ENCODE data around the gene RTN4RL1.

DNA sequence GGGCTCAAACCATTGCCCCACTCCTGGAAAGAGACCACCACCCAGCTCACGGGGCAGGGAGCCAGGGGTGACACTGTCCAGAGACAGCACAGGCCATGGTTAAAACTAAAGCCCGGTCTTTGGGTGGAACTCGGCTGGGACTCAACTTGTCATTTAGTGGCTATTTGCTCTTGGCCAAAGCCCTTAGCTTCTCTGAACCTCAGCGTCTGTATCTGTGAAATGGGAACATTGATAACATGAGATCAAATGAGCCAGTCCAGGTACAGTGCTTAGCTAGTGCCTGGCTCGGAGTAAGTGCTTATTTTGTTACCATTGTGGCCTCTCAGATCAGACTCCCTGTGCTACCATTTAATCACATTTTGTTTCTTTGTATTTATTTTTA lies 48.5 kb downstream of the RTN4RL1 start:
- TF ChIP-seq, protein P1, sequence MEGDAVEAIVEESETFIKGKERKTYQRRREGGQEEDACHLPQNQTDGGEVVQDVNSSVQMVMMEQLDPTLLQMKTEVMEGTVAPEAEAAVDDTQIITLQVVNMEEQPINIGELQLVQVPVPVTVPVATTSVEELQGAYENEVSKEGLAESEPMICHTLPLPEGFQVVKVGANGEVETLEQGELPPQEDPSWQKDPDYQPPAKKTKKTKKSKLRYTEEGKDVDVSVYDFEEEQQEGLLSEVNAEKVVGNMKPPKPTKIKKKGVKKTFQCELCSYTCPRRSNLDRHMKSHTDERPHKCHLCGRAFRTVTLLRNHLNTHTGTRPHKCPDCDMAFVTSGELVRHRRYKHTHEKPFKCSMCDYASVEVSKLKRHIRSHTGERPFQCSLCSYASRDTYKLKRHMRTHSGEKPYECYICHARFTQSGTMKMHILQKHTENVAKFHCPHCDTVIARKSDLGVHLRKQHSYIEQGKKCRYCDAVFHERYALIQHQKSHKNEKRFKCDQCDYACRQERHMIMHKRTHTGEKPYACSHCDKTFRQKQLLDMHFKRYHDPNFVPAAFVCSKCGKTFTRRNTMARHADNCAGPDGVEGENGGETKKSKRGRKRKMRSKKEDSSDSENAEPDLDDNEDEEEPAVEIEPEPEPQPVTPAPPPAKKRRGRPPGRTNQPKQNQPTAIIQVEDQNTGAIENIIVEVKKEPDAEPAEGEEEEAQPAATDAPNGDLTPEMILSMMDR (IDR thresholded peaks at IDR 0.05), result no peak
- TF ChIP-seq POLR2AphosphoS5 (IDR thresholded peaks at IDR 0.05), result no peak
- TF ChIP-seq POLR2A (IDR thresholded peaks at IDR 0.05), result no peak
- TF ChIP-seq EP300 (IDR thresholded peaks at IDR 0.05), result no peak
